Trophoblast cell (in vitro differentiated cells and primary cell): Measurements from ENCODE around the gene GLP1R.

ENCODE experiments used
- DNase-seq, 2 donors: peaks; one replicate each; pipeline ENCODE4 v3.0.0-alpha.2; 2016
- H2AFZ ChIP-seq: 2 replicates; pipeline ENCODE4 v1.6.1; 2013; ENCODE audit warnings: low read length, moderate library complexity, mild to moderate bottlenecking; ENCODE audit not compliant: insufficient read depth, poor library complexity
- H2AK5ac ChIP-seq: 2 replicates; pipeline ENCODE4 v1.6.1; 2013; ENCODE audit warnings: mild to moderate bottlenecking, low read length
- H2BK120ac ChIP-seq: 2 replicates; pipeline ENCODE4 v1.6.1; 2013; ENCODE audit warnings: low read length, mild to moderate bottlenecking, moderate library complexity; ENCODE audit not compliant: insufficient read depth, poor library complexity
- H2BK12ac ChIP-seq: 2 replicates; pipeline ENCODE4 v1.6.1; 2013; ENCODE audit warnings: mild to moderate bottlenecking, low read length, moderate library complexity
- H2BK5ac ChIP-seq: 2 replicates; pipeline ENCODE4 v1.6.1; 2013; ENCODE audit warnings: low read length, low read depth, moderate library complexity, mild to moderate bottlenecking; ENCODE audit not compliant: poor library complexity
- H3K14ac ChIP-seq: 2 replicates; pipeline ENCODE4 v1.6.1; 2013; ENCODE audit warnings: mild to moderate bottlenecking, low read length
- H3K18ac ChIP-seq: 2 replicates; pipeline ENCODE4 v1.6.1; 2013; ENCODE audit warnings: mild to moderate bottlenecking, low read length
- H3K23ac ChIP-seq: 2 replicates; pipeline ENCODE4 v1.6.1; 2013; ENCODE audit warnings: low read length
- H3K27ac ChIP-seq: 2 replicates; pipeline ENCODE4 v1.5.1; 2013; ENCODE audit warnings: low read depth, mild to moderate bottlenecking, inconsistent platforms, low read length, moderate library complexity
- H3K27me3 ChIP-seq: 2 replicates; pipeline ENCODE4 v1.6.1; 2013; ENCODE audit warnings: inconsistent platforms, mild to moderate bottlenecking, low read length, moderate library complexity; ENCODE audit not compliant: insufficient read depth
- H3K36me3 ChIP-seq, 2 experiments: 1 replicate in 1 of 2; 2 replicates in 1 of 2; pipeline ENCODE4 v1.6.1; 2013; ENCODE audit warnings: low read length in 2 of 2, mild to moderate bottlenecking in 2 of 2, moderate library complexity in 1 of 2; ENCODE audit not compliant: insufficient read depth in 2 of 2, control insufficient read depth in 1 of 2
- H3K4ac ChIP-seq: 2 replicates; pipeline ENCODE4 v1.6.1; 2013; ENCODE audit warnings: low read depth, mild to moderate bottlenecking, low read length, moderate library complexity
- H3K4me1 ChIP-seq, 2 experiments: 1 replicate in 1 of 2; 2 replicates in 1 of 2; pipeline ENCODE4 v1.6.1; 2013; ENCODE audit warnings: low read length in 2 of 2, mild to moderate bottlenecking in 2 of 2, moderate library complexity in 1 of 2; ENCODE audit not compliant: insufficient read depth in 2 of 2, control insufficient read depth in 1 of 2
- H3K4me2 ChIP-seq: 2 replicates; pipeline ENCODE4 v1.6.1; 2013; ENCODE audit warnings: inconsistent platforms, mild to moderate bottlenecking, low read length, moderate library complexity
- H3K4me3 ChIP-seq: 2 replicates; pipeline ENCODE4 v1.5.1; 2013; ENCODE audit warnings: mild to moderate bottlenecking, low read depth, low read length, inconsistent platforms
- H3K79me1 ChIP-seq: one replicate; pipeline ENCODE4 v1.6.1; 2013; ENCODE audit warnings: low read length
- H3K79me2 ChIP-seq: 2 replicates; pipeline ENCODE4 v1.6.1; 2013; ENCODE audit warnings: low read length, mild to moderate bottlenecking; ENCODE audit not compliant: control insufficient read depth, insufficient read depth, poor library complexity
- H3K9ac ChIP-seq: 2 replicates; pipeline ENCODE4 v1.6.1; 2013; ENCODE audit warnings: mild to moderate bottlenecking, low read length
- H3K9me3 ChIP-seq: 2 replicates; pipeline ENCODE4 v1.6.1; 2013; ENCODE audit warnings: low read depth, mild to moderate bottlenecking, control low read depth, inconsistent platforms, low read length; ENCODE audit not compliant: insufficient read depth
- H4K12ac ChIP-seq: 2 replicates; pipeline ENCODE4 v1.6.1; 2013; ENCODE audit warnings: low read depth, mild to moderate bottlenecking, low read length, moderate library complexity
- H4K8ac ChIP-seq: 2 replicates; pipeline ENCODE4 v1.6.1; 2013; ENCODE audit warnings: low read depth, mild to moderate bottlenecking, low read length, moderate library complexity
- H4K91ac ChIP-seq: one replicate; pipeline ENCODE4 v1.6.1; 2013; ENCODE audit warnings: low read depth, mild to moderate bottlenecking, low read length, moderate library complexity
- WGBS: extraction: QIAGEN DNeasy Blood & Tissue Kit; methylation state at CpG from one replicate; pipeline ENCODE4 v1.1.7; 2013; ENCODE audit warnings: missing lambda C conversion rate; ENCODE audit not compliant: insufficient read length, insufficient coverage; ENCODE audit errors: extremely low coverage; 5-methylcytosine and 5-hydroxymethylcytosine counted together

The GLP1R gene

DNA sequence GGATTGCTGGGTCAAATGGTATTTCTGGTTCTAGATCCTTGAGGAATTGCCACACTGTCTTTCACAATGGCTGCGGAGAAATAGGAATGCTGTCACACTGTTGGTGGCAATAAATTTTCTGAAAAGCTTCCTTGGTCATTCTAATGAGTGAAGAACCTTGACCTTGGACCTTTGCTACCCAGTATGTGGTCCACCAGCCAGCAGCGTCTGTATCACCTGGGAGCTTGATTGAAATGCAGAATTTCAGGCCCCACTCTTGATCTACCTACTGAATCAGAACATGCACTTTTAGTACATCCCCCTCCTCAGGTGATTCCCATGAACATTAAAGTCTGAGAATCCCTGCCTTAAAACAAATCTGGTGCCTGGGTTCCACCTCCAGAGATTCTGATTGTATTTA lies 27.5 kb upstream of the GLP1R start:
- Histone ChIP-seq H3K9me3 (peaks cover 1% of the 10 kb centered on the region), H3K36me3 (no peaks in the 10 kb centered on the region), H2AK5ac (no peak overlapping the region), H3K79me1 (no peaks in the 10 kb centered on the region), H3K4me3 (no peak overlapping the region), H2AFZ (no peak overlapping the region), H4K12ac (no peak overlapping the region), H3K4ac (no peak overlapping the region), H2BK12ac (no peak overlapping the region), H3K14ac (no peak overlapping the region), H3K79me2 (no peaks in the 10 kb centered on the region), H2BK120ac (no peak overlapping the region), H4K8ac (no peak overlapping the region), H4K91ac (no peak overlapping the region), H3K4me1 (no peaks in the 10 kb centered on the region), H3K23ac (no peak overlapping the region), H3K9ac (no peak overlapping the region), H3K27me3 (no peaks in the 10 kb centered on the region), H3K27ac (no peak overlapping the region), H3K4me2 (no peak overlapping the region), H2BK5ac (no peak overlapping the region), H3K18ac (no peak overlapping the region)
- WGBS: no CpG with 5 or more reads among the region's 2 CpGs
- no peak for DNase-seq

DNA sequence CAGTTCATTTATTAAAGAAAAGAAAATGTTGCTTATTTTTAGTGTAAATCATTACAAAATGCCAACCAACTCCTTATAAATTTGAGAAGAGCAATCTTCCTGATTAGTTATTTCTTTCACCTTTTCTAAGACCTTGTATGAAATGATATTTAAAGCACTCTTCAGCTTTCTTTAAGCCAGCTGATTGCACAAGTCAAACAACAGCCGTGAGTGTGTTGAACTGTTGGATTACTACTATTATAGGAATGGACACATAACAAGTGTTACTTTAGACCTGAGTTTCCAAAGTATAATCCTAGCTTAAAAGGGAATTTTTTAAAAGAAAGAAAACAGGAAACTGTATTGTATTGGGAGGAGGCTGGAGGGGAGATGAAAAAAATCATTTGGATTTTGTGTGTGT lies 26.8 kb upstream of the GLP1R start:
- Histone ChIP-seq H3K4me2 (no peak overlapping the region), H3K4me3 (no peak overlapping the region), H2BK12ac (no peak overlapping the region), H2AK5ac (no peak overlapping the region), H3K23ac (no peak overlapping the region), H3K9me3 (peaks cover 1% of the 10 kb centered on the region), H3K4ac (no peak overlapping the region), H3K79me1 (no peaks in the 10 kb centered on the region), H4K8ac (no peak overlapping the region), H3K36me3 (no peaks in the 10 kb centered on the region), H3K9ac (no peak overlapping the region), H3K18ac (no peak overlapping the region), H4K12ac (no peak overlapping the region), H2AFZ (no peak overlapping the region), H3K79me2 (no peaks in the 10 kb centered on the region), H4K91ac (no peak overlapping the region), H3K4me1 (no peaks in the 10 kb centered on the region), H2BK120ac (no peak overlapping the region), H2BK5ac (no peak overlapping the region), H3K27me3 (no peaks in the 10 kb centered on the region), H3K27ac (no peak overlapping the region), H3K14ac (no peak overlapping the region)
- WGBS: no CpG with 5 or more reads among the region's 1 CpG
- DNase-seq: no peak

DNA sequence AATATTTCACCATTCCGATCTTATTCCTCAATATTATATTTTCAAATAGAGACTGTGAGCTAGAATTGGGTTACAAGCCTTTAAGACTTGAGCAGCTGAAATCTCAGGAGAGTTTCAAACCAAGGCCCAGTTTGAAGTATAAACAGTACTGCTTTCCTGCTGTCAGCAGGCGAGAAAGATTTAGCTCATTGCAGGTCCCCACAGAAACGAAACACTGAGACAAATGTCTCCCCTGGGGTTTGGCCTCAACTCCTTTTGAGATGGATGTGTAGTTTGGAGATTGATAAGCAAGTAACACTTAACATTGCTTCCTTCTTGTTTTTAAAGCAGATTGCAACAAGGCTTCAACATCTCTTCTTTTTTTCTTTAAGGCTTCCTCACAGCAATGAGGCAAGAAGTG lies 22.4 kb upstream of the GLP1R start:
- no peaks in the 10 kb centered on the region for H3K36me3 ChIP-seq
- H3K27me3 ChIP-seq: no peaks in the 10 kb centered on the region
- no peak overlapping the region for H2AK5ac ChIP-seq
- no peak overlapping the region for H3K4ac ChIP-seq
- H2BK12ac ChIP-seq: no peak overlapping the region
- H3K14ac ChIP-seq: no peak overlapping the region
- H4K91ac ChIP-seq: no peak overlapping the region
- no peaks in the 10 kb centered on the region for H3K4me1 ChIP-seq
- no peak overlapping the region for H2AFZ ChIP-seq
- peaks cover 1% of the 10 kb centered on the region for H3K9me3 ChIP-seq
- H3K4me3 ChIP-seq: no peak overlapping the region
- H3K18ac ChIP-seq: no peak overlapping the region
- DNase-seq: no peak
- H3K79me1 ChIP-seq: no peaks in the 10 kb centered on the region
- H4K8ac ChIP-seq: no peak overlapping the region
- H2BK5ac ChIP-seq: no peak overlapping the region
- H3K9ac ChIP-seq: no peak overlapping the region
- H3K27ac ChIP-seq: no peak overlapping the region
- no peak overlapping the region for H4K12ac ChIP-seq
- WGBS: no CpG with 5 or more reads among the region's 3 CpGs
- H2BK120ac ChIP-seq: no peak overlapping the region
- H3K23ac ChIP-seq: no peak overlapping the region
- H3K79me2 ChIP-seq: no peaks in the 10 kb centered on the region
- H3K4me2 ChIP-seq: no peak overlapping the region

DNA sequence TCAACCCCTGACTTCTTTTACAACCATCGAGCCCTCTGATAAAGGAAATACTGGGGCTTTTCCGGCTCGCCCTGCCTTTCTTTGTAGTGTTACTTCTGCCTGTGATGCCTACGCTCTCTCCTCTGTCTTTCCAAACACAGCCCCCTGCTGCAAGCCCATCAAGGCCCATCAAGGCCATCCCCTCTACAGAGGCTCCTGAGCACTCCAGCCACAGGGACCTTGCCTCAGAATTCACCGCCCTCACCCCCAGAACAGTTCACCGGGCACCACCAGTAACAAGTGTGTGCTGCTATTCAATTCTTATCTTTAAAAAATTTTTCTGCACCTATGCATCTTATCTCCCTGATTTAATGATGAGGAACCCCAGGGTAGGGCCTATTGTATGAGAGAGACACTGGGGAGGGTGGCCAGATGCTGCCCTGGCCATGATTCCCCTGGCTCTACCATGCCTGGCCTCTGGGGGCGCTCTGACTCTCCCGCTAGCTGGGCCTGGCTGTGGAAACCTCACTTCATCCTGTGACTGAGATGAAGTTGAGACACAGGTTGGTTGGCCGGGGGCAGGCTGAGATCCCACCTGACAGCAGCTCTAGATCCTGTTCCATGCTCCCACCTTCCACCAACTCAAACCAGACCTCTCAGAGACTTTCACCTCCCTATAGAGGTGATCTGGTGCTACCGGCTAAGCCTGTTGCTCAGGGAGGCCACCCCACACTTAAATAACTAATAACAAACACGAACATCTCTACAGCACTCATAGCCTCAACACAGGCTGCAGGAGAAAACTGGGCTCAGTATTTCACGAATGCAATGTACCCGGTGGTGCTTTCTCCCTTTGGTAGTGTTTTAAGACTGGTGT lies 19.2 kb upstream of the GLP1R start:
- H4K8ac ChIP-seq: no peak overlapping the region
- WGBS: no CpG with 5 or more reads among the region's 13 CpGs
- H3K36me3 ChIP-seq: no peaks in the 10 kb centered on the region
- no peak overlapping the region for H3K27ac ChIP-seq
- H3K23ac ChIP-seq: no peak overlapping the region
- H2BK120ac ChIP-seq: no peak overlapping the region
- H2BK12ac ChIP-seq: no peak overlapping the region
- H3K9ac ChIP-seq: no peak overlapping the region
- H2BK5ac ChIP-seq: no peak overlapping the region
- H3K4me1 ChIP-seq: no peaks in the 10 kb centered on the region
- no peak overlapping the region for H2AK5ac ChIP-seq
- no peaks in the 10 kb centered on the region for H3K79me2 ChIP-seq
- H3K18ac ChIP-seq: no peak overlapping the region
- H4K12ac ChIP-seq: no peak overlapping the region
- H3K4me2 ChIP-seq: no peak overlapping the region
- no peaks in the 10 kb centered on the region for H3K79me1 ChIP-seq
- no peak overlapping the region for H4K91ac ChIP-seq
- peak; percentile 6 to 42 for DNase-seq
- H3K14ac ChIP-seq: no peak overlapping the region
- H3K4me3 ChIP-seq: no peak overlapping the region
- no peaks in the 10 kb centered on the region for H3K27me3 ChIP-seq
- no peak overlapping the region for H2AFZ ChIP-seq
- no peak overlapping the region for H3K4ac ChIP-seq
- peaks cover 1% of the 10 kb centered on the region for H3K9me3 ChIP-seq
